Ascending aorta (tissue), 2 donors: ENCODE measurements around the gene MYRFL. TPM values are rescaled to one million over a fixed set of nuclear protein-coding genes. Genes with fewer than 3 reads are reported as not detected.

Experiments
- DNase-seq, 2 donors: peaks; one replicate each; pipeline ENCODE4 v3.0.0-alpha.2; 2019; ENCODE audit warnings: low spot score in 2 of 2
- H3K27ac ChIP-seq, 2 donors: fragments of 200-600 bp; sonication (generic); one replicate each; pipeline ENCODE4 v1.5.1; 2016 to 2017; ENCODE audit warnings: mild to moderate bottlenecking in 1 of 2
- H3K27me3 ChIP-seq: fragments of 200-600 bp; sonication (generic); one replicate; pipeline ENCODE4 v1.5.1; 2017
- H3K36me3 ChIP-seq, 2 donors: fragments of 200-600 bp; sonication (generic); one replicate each; pipeline ENCODE4 v1.5.1; 2016
- H3K4me1 ChIP-seq, 2 donors: fragments of 200-600 bp; sonication (generic); one replicate each; pipeline ENCODE4 v1.5.1; 2016 to 2017; ENCODE audit warnings: mild to moderate bottlenecking in 1 of 2
- H3K4me3 ChIP-seq, 2 donors: fragments of 200-600 bp; sonication (generic); one replicate each; pipeline ENCODE4 v1.5.1; 2016 to 2017; ENCODE audit warnings: mild to moderate bottlenecking in 1 of 2
- H3K9me3 ChIP-seq, 2 donors: fragments of 200-600 bp; sonication (generic); one replicate each; pipeline ENCODE4 v1.5.1; 2016
- CTCF ChIP-seq, 3 experiments: fragments of 200-600 bp in 2 of 3; fragments of 450-650 bp in 1 of 3; sonication (generic) in 2 of 3; IDR thresholded peaks; one replicate each; pipeline ENCODE4 v1.5.1; 2016 to 2019; ENCODE audit warnings: antibody characterized with exemption in 3 of 3, mild to moderate bottlenecking in 1 of 3, moderate library complexity in 1 of 3
- intact Hi-C: fragments of 100-400 bp; cut with DNase I; formaldehyde crosslinking; loops from one replicate; pipeline ENCODE4 v1.15.1; 2023
- total RNA-seq: library from RNA; depleted of rRNA; stranded (reverse); fragments of >200 nt; gene quantifications from one replicate; pipeline ENCODE4 v1.1.0, GENCODE V29; 2016

The MYRFL gene
- total RNA-seq, 1 donor from 2014 or later, result not detected

- no peak overlapping the region for H3K27ac ChIP-seq
- DNase-seq, result no peak
- H3K4me1 ChIP-seq, result no peaks in the 10 kb centered on the region
- TF ChIP-seq CTCF (IDR thresholded peaks at IDR 0.05), result no peak
- H3K9me3 ChIP-seq, result no peaks in the 10 kb centered on the region
- H3K4me3 ChIP-seq, result no peak overlapping the region
- H3K27me3 ChIP-seq, result no peaks in the 10 kb centered on the region
- intact Hi-C loops, result no loop called here
- H3K36me3 ChIP-seq, result no peaks in the 10 kb centered on the region
These were observed 11.0 kb downstream of the MYRFL start for GRCh38 chr12:69836015-69836414.

GRCh38 chr12:69837191-69837590 lies 12.2 kb downstream of the MYRFL start:
- no peak overlapping the region for H3K4me3 ChIP-seq
- H3K4me1 ChIP-seq, result no peaks in the 10 kb centered on the region
- H3K36me3 ChIP-seq, result no peaks in the 10 kb centered on the region
- H3K9me3 ChIP-seq, result no peaks in the 10 kb centered on the region
- intact Hi-C loops, result no loop called here
- DNase-seq, result no peak
- TF ChIP-seq CTCF (IDR thresholded peaks at IDR 0.05), result no peak
- H3K27ac ChIP-seq, result no peak overlapping the region
- H3K27me3 ChIP-seq, result no peaks in the 10 kb centered on the region

GRCh38 chr12:69837657-69838415 lies 12.8 kb downstream of the MYRFL start:
- Histone ChIP-seq H3K4me3 (no peak overlapping the region), H3K9me3 (no peaks in the 10 kb centered on the region), H3K27me3 (no peaks in the 10 kb centered on the region), H3K36me3 (no peaks in the 10 kb centered on the region), H3K4me1 (no peaks in the 10 kb centered on the region), H3K27ac (no peak overlapping the region)
- DNase-seq, result no peak
- TF ChIP-seq CTCF (IDR thresholded peaks at IDR 0.05), result no peak
- intact Hi-C loops, result no loop called here

GRCh38 chr12:69840727-69841126 lies 15.7 kb downstream of the MYRFL start:
- Histone ChIP-seq H3K27me3 (no peaks in the 10 kb centered on the region), H3K27ac (no peak overlapping the region), H3K4me3 (no peak overlapping the region), H3K9me3 (no peaks in the 10 kb centered on the region), H3K4me1 (no peaks in the 10 kb centered on the region), H3K36me3 (no peaks in the 10 kb centered on the region)
- TF ChIP-seq CTCF (IDR thresholded peaks at IDR 0.05), result no peak
- DNase-seq, result no peak
- intact Hi-C loops, result no loop called here

- no peak for TF ChIP-seq CTCF (IDR thresholded peaks at IDR 0.05)
- H3K9me3 ChIP-seq, result no peaks in the 10 kb centered on the region
- no peaks in the 10 kb centered on the region for H3K27me3 ChIP-seq
- no peak overlapping the region for H3K27ac ChIP-seq
- intact Hi-C loops, result no loop called here
- no peak for DNase-seq
- no peaks in the 10 kb centered on the region for H3K36me3 ChIP-seq
- H3K4me1 ChIP-seq, result no peaks in the 10 kb centered on the region
- no peak overlapping the region for H3K4me3 ChIP-seq
These were observed 18.6 kb downstream of the MYRFL start for GRCh38 chr12:69843608-69844007.
